ENCODE measurements around the gene LAMA4. TPM values are rescaled to one million over a fixed set of nuclear protein-coding genes. Genes with fewer than 3 reads are reported as not detected.

Gene LAMA4
- total RNA-seq, 1 donor from 2014 or later = 18.0 TPM

DNA sequence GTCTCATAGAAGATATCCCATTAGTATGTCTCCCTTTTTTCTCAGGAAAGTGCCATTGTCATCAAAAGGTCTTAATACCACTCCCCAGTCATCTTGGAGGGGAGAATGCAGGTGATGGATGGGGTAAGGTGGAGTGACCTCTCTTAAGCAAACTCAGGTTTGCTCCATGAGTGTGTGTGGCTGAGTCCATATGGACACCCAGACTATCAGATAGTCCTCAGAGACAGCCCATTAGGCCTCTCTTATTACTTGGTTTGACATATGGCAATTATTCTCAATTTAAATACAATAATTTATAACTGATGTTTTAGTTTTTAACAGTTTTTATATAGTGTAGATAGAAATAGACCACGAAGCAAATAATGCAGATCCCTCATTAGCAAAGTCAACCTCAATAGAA, 23.2 kb downstream of the LAMA4 start:
- DNase-seq (ENCODE audit: low read depth, low spot score) = no peak
- TF ChIP-seq, protein P1, sequence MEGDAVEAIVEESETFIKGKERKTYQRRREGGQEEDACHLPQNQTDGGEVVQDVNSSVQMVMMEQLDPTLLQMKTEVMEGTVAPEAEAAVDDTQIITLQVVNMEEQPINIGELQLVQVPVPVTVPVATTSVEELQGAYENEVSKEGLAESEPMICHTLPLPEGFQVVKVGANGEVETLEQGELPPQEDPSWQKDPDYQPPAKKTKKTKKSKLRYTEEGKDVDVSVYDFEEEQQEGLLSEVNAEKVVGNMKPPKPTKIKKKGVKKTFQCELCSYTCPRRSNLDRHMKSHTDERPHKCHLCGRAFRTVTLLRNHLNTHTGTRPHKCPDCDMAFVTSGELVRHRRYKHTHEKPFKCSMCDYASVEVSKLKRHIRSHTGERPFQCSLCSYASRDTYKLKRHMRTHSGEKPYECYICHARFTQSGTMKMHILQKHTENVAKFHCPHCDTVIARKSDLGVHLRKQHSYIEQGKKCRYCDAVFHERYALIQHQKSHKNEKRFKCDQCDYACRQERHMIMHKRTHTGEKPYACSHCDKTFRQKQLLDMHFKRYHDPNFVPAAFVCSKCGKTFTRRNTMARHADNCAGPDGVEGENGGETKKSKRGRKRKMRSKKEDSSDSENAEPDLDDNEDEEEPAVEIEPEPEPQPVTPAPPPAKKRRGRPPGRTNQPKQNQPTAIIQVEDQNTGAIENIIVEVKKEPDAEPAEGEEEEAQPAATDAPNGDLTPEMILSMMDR (conservative IDR thresholded peaks at IDR 0.05) = no peak
- Mint-ChIP-seq H3K4me3 (no peak overlapping the region), H3K4me1 (peaks cover 10% of the 10 kb centered on the region), H3K27me3 (ENCODE audit: low read depth) (no peaks in the 10 kb centered on the region), H3K36me3 (ENCODE audit: low read depth) (no peaks in the 10 kb centered on the region), H3K27ac (ENCODE audit: unreplicated experiment) (peak overlapping the region; percentile 25), H3K9me3 (peaks cover 5% of the 10 kb centered on the region)

- no peak for DNase-seq (ENCODE audit: low read depth, low spot score)
- no peak overlapping the region for H3K4me3 Mint-ChIP-seq
- H3K27ac Mint-ChIP-seq (ENCODE audit: unreplicated experiment) = no peak overlapping the region
- no peaks in the 10 kb centered on the region for H3K36me3 Mint-ChIP-seq (ENCODE audit: low read depth)
- H3K4me1 Mint-ChIP-seq = peaks cover 14% of the 10 kb centered on the region
- no peaks in the 10 kb centered on the region for H3K27me3 Mint-ChIP-seq (ENCODE audit: low read depth)
- H3K9me3 Mint-ChIP-seq = peaks cover 5% of the 10 kb centered on the region
- TF ChIP-seq, protein P1 (conservative IDR thresholded peaks at IDR 0.05) = no peak
Observed at GRCh38 chr6:112228480-112229332, 25.7 kb downstream of the LAMA4 start.

DNA sequence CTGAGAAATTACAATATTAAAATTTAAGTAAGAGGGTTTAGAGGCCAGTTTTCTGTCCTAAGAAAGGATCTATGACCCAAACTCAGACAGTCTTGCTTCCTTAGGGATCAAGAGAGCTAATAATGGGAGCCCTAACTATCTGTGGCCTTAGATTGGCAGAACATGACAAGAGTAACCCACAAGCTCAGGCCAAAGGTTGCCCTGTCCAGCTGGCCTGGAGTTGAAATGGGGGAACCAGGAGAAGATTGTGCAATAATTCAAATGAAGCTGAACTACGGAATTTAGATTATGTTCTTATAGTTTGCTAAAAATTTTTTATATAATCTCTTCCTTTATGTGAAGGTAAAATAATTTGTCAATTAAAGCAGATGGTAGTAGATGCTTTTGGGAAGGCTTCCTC, 26.4 kb downstream of the LAMA4 start:
- peaks cover 14% of the 10 kb centered on the region for H3K4me1 Mint-ChIP-seq
- no peaks in the 10 kb centered on the region for H3K36me3 Mint-ChIP-seq (ENCODE audit: low read depth)
- peaks cover 5% of the 10 kb centered on the region for H3K9me3 Mint-ChIP-seq
- DNase-seq (ENCODE audit: low read depth, low spot score) = no peak
- H3K27ac Mint-ChIP-seq (ENCODE audit: unreplicated experiment) = no peak overlapping the region
- no peak overlapping the region for H3K4me3 Mint-ChIP-seq
- TF ChIP-seq, protein P1 (conservative IDR thresholded peaks at IDR 0.05) = no peak
- H3K27me3 Mint-ChIP-seq (ENCODE audit: low read depth) = no peaks in the 10 kb centered on the region

DNA sequence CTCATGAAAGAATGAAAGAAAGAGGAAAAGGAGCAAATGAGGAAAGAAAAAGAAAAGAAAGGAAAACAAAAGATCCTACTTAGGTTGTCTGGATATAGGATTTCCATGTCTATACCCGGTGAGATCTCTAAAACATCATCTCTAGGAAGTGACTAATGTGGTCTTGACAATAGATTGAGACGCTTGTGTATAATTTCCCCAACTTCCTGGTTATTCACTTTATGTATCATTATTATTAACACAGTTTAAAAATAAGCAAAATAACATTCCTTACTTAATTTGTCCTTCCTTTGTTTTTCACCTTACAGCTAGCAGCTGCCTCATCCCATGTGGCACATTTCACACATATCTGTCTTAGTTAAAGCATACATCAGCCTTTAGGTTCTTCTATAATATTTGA, 27.0 kb downstream of the LAMA4 start:
- H3K9me3 Mint-ChIP-seq = peaks cover 5% of the 10 kb centered on the region
- no peaks in the 10 kb centered on the region for H3K27me3 Mint-ChIP-seq (ENCODE audit: low read depth)
- DNase-seq (ENCODE audit: low read depth, low spot score) = no peak
- no peaks in the 10 kb centered on the region for H3K36me3 Mint-ChIP-seq (ENCODE audit: low read depth)
- no peak overlapping the region for H3K27ac Mint-ChIP-seq (ENCODE audit: unreplicated experiment)
- TF ChIP-seq, protein P1 (conservative IDR thresholded peaks at IDR 0.05) = no peak
- no peak overlapping the region for H3K4me3 Mint-ChIP-seq
- H3K4me1 Mint-ChIP-seq = peaks cover 14% of the 10 kb centered on the region

- Mint-ChIP-seq H3K36me3 (ENCODE audit: low read depth) (no peaks in the 10 kb centered on the region), H3K27ac (ENCODE audit: unreplicated experiment) (peak overlapping the region; percentile 39), H3K4me1 (peaks cover 14% of the 10 kb centered on the region), H3K9me3 (peaks cover 3% of the 10 kb centered on the region), H3K27me3 (ENCODE audit: low read depth) (no peaks in the 10 kb centered on the region), H3K4me3 (no peak overlapping the region)
- TF ChIP-seq, protein P1 (conservative IDR thresholded peaks at IDR 0.05) = no peak
- DNase-seq (ENCODE audit: low read depth, low spot score) = no peak
Observed at GRCh38 chr6:112225691-112226090, 28.7 kb downstream of the LAMA4 start.

All from neural crest cell (in vitro differentiated cells).